IMR-90 (cell line): Measurements from ENCODE around the gene TNK2. TPM values are rescaled to one million over a fixed set of nuclear protein-coding genes. Genes with fewer than 3 reads are reported as not detected.

Experiments
- ATAC-seq: fragments of 200-7000 bp; cut with Tn5 transposase; 2 replicates; pipeline ENCODE4 v1.9.1; 2020; ENCODE audit warnings: low read depth, mild to moderate bottlenecking, moderate library complexity
- BruUV-seq: library from RNA; stranded (reverse); fragments of 400-500 nt; replicated peaks from 2 replicates; lab custom pipeline; 2021; lab: Mats Ljungman, UMichigan
- CTCF ChIA-PET: fragments of 300-600 bp; formaldehyde crosslinking; extraction: SDS; loops from one replicate; lab custom pipeline; 2021; ENCODE audit warnings: antibody characterized with exemption; lab: Yijun Ruan, JAX
- POLR2A ChIA-PET: fragments of 300-600 bp; sonication (Branson Sonifier 250); formaldehyde crosslinking; loops from one replicate; lab custom pipeline; 2022; ENCODE audit warnings: antibody characterized with exemption; ENCODE audit not compliant: unreplicated experiment; lab: Charles Lee
- DNase-seq: peaks from one replicate; pipeline ENCODE4 v3.0.0; 2013
- H2AFZ ChIP-seq: replicated peaks from 2 replicates; pipeline ENCODE3; 2013; ENCODE audit warnings: low read length, mild to moderate bottlenecking; ENCODE audit not compliant: poor library complexity
- H2AK5ac ChIP-seq: 2 replicates; pipeline ENCODE4 v1.6.1; 2013; ENCODE audit warnings: low read depth, low read length, inconsistent platforms
- H2AK9ac ChIP-seq: replicated peaks from 2 replicates; pipeline ENCODE3; 2013; ENCODE audit warnings: mild to moderate bottlenecking, low read depth, low read length, moderate library complexity; ENCODE audit not compliant: poor library complexity
- H2BK120ac ChIP-seq: 2 replicates; pipeline ENCODE4 v1.6.1; 2013; ENCODE audit warnings: low read depth, low read length, inconsistent platforms
- H2BK15ac ChIP-seq: 3 replicates; pipeline ENCODE4 v1.6.1; 2013; ENCODE audit warnings: low read depth, low read length, inconsistent platforms
- H2BK20ac ChIP-seq: 2 replicates; pipeline ENCODE4 v1.6.1; 2013; ENCODE audit warnings: low read depth, mild to moderate bottlenecking, inconsistent platforms, low read length, moderate library complexity
- H2BK5ac ChIP-seq: 2 replicates; pipeline ENCODE4 v1.6.1; 2013; ENCODE audit warnings: mild to moderate bottlenecking, low read depth, low read length, inconsistent platforms; ENCODE audit not compliant: poor library complexity, severe bottlenecking
- H3K14ac ChIP-seq: replicated peaks from 2 replicates; pipeline ENCODE4 v1.6.1; 2013; ENCODE audit warnings: low read depth, low read length, inconsistent platforms
- H3K18ac ChIP-seq: 2 replicates; pipeline ENCODE4 v1.6.1; 2013; ENCODE audit warnings: low read depth, low read length, control low read depth
- H3K23ac ChIP-seq: 2 replicates; pipeline ENCODE4 v1.6.1; 2013; ENCODE audit warnings: low read depth, low read length, inconsistent platforms
- H3K27ac ChIP-seq: 2 replicates; pipeline ENCODE4 v1.5.1; 2013; ENCODE audit warnings: mild to moderate bottlenecking, control low read depth, low read length; ENCODE audit not compliant: insufficient read depth
- H3K27me3 ChIP-seq: 2 replicates; pipeline ENCODE4 v1.6.1; 2013; ENCODE audit warnings: low read length; ENCODE audit not compliant: control insufficient read depth, insufficient read depth
- H3K36me3 ChIP-seq: 2 replicates; pipeline ENCODE4 v1.6.1; 2013; ENCODE audit warnings: low read length, mixed read lengths; ENCODE audit not compliant: control insufficient read depth, insufficient read depth
- H3K4ac ChIP-seq: 2 replicates; pipeline ENCODE4 v1.6.1; 2013; ENCODE audit warnings: low read depth, low read length, inconsistent platforms
- H3K4me1 ChIP-seq: 2 replicates; pipeline ENCODE4 v1.6.1; 2013; ENCODE audit warnings: low read length, mixed read lengths; ENCODE audit not compliant: control insufficient read depth, insufficient read depth
- H3K4me2 ChIP-seq: 2 replicates; pipeline ENCODE4 v1.6.1; 2013; ENCODE audit warnings: low read depth, mild to moderate bottlenecking, control low read depth, low read length, moderate library complexity
- H3K4me3 ChIP-seq: 2 replicates; pipeline ENCODE4 v1.5.1; 2013; ENCODE audit warnings: low read depth, mild to moderate bottlenecking, control low read depth, low read length, moderate library complexity; ENCODE audit not compliant: insufficient read depth
- H3K56ac ChIP-seq: 2 replicates; pipeline ENCODE4 v1.6.1; 2013; ENCODE audit warnings: low read length, inconsistent platforms; ENCODE audit not compliant: insufficient read depth; ENCODE audit errors: extremely low read depth
- H3K79me1 ChIP-seq, 2 experiments: 2 replicates each; pipeline ENCODE4 v1.6.1; 2013; ENCODE audit warnings: low read length in 2 of 2, inconsistent platforms in 1 of 2, low read depth in 1 of 2
- H3K9ac ChIP-seq: 2 replicates; pipeline ENCODE4 v1.6.1; 2013; ENCODE audit warnings: low read depth, low read length, control low read depth
- H3K9me1 ChIP-seq: 2 replicates; pipeline ENCODE4 v1.6.1; 2013; ENCODE audit warnings: low read length, inconsistent platforms; ENCODE audit not compliant: insufficient read depth
- H3K9me3 ChIP-seq: 2 replicates; pipeline ENCODE4 v1.6.1; 2013; ENCODE audit warnings: low read length; ENCODE audit not compliant: control insufficient read depth, insufficient read depth
- H4K20me1 ChIP-seq: 2 replicates; pipeline ENCODE4 v1.6.1; 2013; ENCODE audit warnings: low read length, inconsistent platforms; ENCODE audit not compliant: insufficient read depth
- H4K5ac ChIP-seq: 2 replicates; pipeline ENCODE4 v1.6.1; 2013; ENCODE audit warnings: mild to moderate bottlenecking, low read depth, low read length, control low read depth
- H4K8ac ChIP-seq, 2 experiments: 2 replicates each; pipeline ENCODE4 v1.6.1; 2013; ENCODE audit warnings: low read depth in 2 of 2, low read length in 2 of 2, control low read depth in 1 of 2, inconsistent platforms in 1 of 2
- H4K91ac ChIP-seq: 2 replicates; pipeline ENCODE4 v1.6.1; 2013; ENCODE audit warnings: low read depth, low read length, inconsistent platforms; ENCODE audit not compliant: insufficient read depth
- RAD21 ChIP-seq: IDR thresholded peaks from 2 replicates; pipeline ENCODE4 v1.6.1; 2012; ENCODE audit warnings: low read length, improper control_type of control experiment
- WGBS, 2 experiments: methylation state at CpG; one replicate each; pipeline versions ENCODE4 v1.1.5 to v1.1.7; 2013; ENCODE audit warnings: missing lambda C conversion rate in 2 of 2; ENCODE audit not compliant: insufficient read length in 1 of 2; ENCODE audit errors: extremely low coverage in 2 of 2; 5-methylcytosine and 5-hydroxymethylcytosine counted together
- dilution Hi-C: fragments of 300-500 bp; cut with HindIII; formaldehyde crosslinking; loops from one replicate; pipeline ENCODE4 v1.14.3; 2018; ENCODE audit warnings: low sequenced_read_pairs; ENCODE audit not compliant: unreplicated experiment
- in situ Hi-C: fragments of 300-500 bp; cut with MboI; formaldehyde crosslinking; loops from 3 replicates; pipeline ENCODE4 v1.14.3; 2019; ENCODE audit warnings: low sequenced_read_pairs, inconsistent platforms, mixed read lengths
- intact Hi-C: fragments of 100-400 bp; cut with micrococcal nuclease; formaldehyde crosslinking; loops from 2 replicates; pipeline ENCODE4 v1.10.0; 2022
- polyA plus RNA-seq, 3 experiments: library from polyadenylated mRNA; depleted of rRNA; stranded (reverse); fragments of >200 nt; gene quantifications; 2 replicates each; pipeline ENCODE4 v1.2.3, GENCODE V29; 2012; ENCODE audit warnings: low replicate concordance in 1 of 3
- total RNA-seq: library from RNA; depleted of rRNA; stranded (reverse); fragments of >200 nt; gene quantifications from 2 replicates; pipeline ENCODE4 v1.2.3, GENCODE V29; 2012

Gene TNK2
- total and polyA plus RNA-seq, 2 of the 4 experiments (the other 2 are of a cell fraction): 2.2 to 13.8 TPM

DNA sequence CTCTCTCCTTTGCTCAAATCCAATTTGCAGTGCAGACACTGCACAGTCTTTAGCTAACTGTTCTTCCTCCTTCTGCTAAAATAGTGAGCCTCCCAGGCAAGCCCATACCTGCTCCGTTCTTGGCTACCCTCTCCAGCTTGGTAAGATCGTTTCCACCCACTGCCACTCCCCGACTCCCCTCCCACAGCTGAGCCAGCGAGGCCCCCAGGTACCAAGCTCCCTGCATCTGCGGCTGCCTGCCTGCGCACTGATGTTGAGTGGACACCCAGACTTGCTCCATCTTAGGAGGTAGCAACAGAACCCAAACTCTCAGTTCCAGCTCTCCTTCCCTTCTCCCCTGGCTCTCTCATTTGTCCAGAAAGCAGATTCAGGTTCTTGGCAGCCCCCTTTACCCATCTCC lies 7.9 kb upstream of the TNK2 start:
- Histone ChIP-seq H3K27me3 (peaks cover 10% of the 10 kb centered on the region), H3K4me3 (no peak overlapping the region), H3K56ac (no peak overlapping the region), H2BK15ac (no peak overlapping the region), H3K4ac (no peak overlapping the region), H3K79me1 (no peaks in the 10 kb centered on the region), H4K20me1 (no peaks in the 10 kb centered on the region), H3K23ac (no peak overlapping the region), H3K9me3 (no peaks in the 10 kb centered on the region), H3K18ac (no peak overlapping the region), H2AK9ac (no peak overlapping the region), H4K91ac (no peak overlapping the region), H3K14ac (no peak overlapping the region), H3K4me1 (peaks cover 3% of the 10 kb centered on the region; the same call in 1 of the 2 replicates), H4K8ac (no peak overlapping the region), H3K36me3 (no peaks in the 10 kb centered on the region), H4K5ac (no peak overlapping the region), H2AK5ac (no peak overlapping the region), H3K9ac (no peak overlapping the region), H2BK120ac (no peak overlapping the region), H3K27ac (no peak overlapping the region), H3K9me1 (no peaks in the 10 kb centered on the region), H3K4me2 (no peak overlapping the region), H2AFZ (no peak overlapping the region), H2BK5ac (no peak overlapping the region), H2BK20ac (no peak overlapping the region)
- ChIA-PET CTCF (interaction anchor here (1.1 kb wide), 1 partner anchor 65 kb away, joined by 4 read pairs; no protein-coding TSS in a partner anchor), POLR2A (no interaction called here)
- no TSS peak for BruUV-seq
- DNase-seq (no peak), ATAC-seq (no peak)
- TF ChIP-seq RAD21: no peak
- in situ Hi-C loops: no loop called here
- intact Hi-C loops: no loop called here
- WGBS, 2 experiments: 20% methylated on average over 1 of the region's 6 CpGs; no CpG with 5 or more reads in 1 of the 2 experiments
- dilution Hi-C loops: no loop called here
